ENCODE measurements around the gene ADAT2.
A peak's percentile ranks its signal among the peaks of the same experiment; 100 is the strongest.
"Not testable (repeated sequence)": the region's sequence is repeated elsewhere in the genome, so short reads cannot be mapped to it uniquely, and the experiment has no call there.

The ADAT2 gene

GRCh38 chr6:143457563-143458359, 7.3 kb upstream of the ADAT2 start:
- no peak for TF ChIP-seq CTCF (IDR thresholded peaks at IDR 0.05)
- Histone ChIP-seq H3K27ac (no peak overlapping the region), H3K4me3 (no peak overlapping the region)
- DNase-seq (ENCODE audit: low spot score) = no peak

- Histone ChIP-seq H3K4me3 (peak overlapping the region; percentile 86), H3K27ac (peak overlapping the region in 1 of 2 donors; percentile 80)
- no peak for TF ChIP-seq CTCF (IDR thresholded peaks at IDR 0.05)
- no peak for DNase-seq (ENCODE audit: low spot score)
Observed at GRCh38 chr6:143451531-143451930, 1.0 kb upstream of the ADAT2 start.

GRCh38 chr6:143449714-143450452, 612 bp downstream of the ADAT2 start:
- no peak for TF ChIP-seq CTCF (IDR thresholded peaks at IDR 0.05)
- no peak for DNase-seq (ENCODE audit: low spot score)
- peak overlapping the region; percentile 78 to 80 for H3K27ac ChIP-seq
- peak overlapping the region; percentile 86 for H3K4me3 ChIP-seq

- DNase-seq (ENCODE audit: low spot score) = no peak
- no peak for TF ChIP-seq CTCF (IDR thresholded peaks at IDR 0.05)
- Histone ChIP-seq H3K4me3 (peak overlapping the region; percentile 86), H3K27ac (no peak overlapping the region)
Observed at GRCh38 chr6:143449082-143449713, 1.3 kb downstream of the ADAT2 start.

- not testable (repeated sequence) for DNase-seq (ENCODE audit: low spot score); H3K27ac ChIP-seq; H3K4me3 ChIP-seq
Observed at GRCh38 chr6:143447865-143448264, 2.6 kb downstream of the ADAT2 start.

GRCh38 chr6:143443096-143443495, 7.4 kb downstream of the ADAT2 start:
- DNase-seq (ENCODE audit: low spot score) = no peak

More at GRCh38 chr6:143443096-143443495, 7.4 kb downstream of the ADAT2 start:
- Histone ChIP-seq H3K27ac (no peak overlapping the region), H3K4me3 (no peak overlapping the region)
- no peak for TF ChIP-seq CTCF (IDR thresholded peaks at IDR 0.05)

Measured in coronary artery (tissue), 2 donors.